ENCODE results near the gene TMEM134. TPM values are rescaled to one million over a fixed set of nuclear protein-coding genes. Genes with fewer than 3 reads are reported as not detected.

The TMEM134 gene

DNA sequence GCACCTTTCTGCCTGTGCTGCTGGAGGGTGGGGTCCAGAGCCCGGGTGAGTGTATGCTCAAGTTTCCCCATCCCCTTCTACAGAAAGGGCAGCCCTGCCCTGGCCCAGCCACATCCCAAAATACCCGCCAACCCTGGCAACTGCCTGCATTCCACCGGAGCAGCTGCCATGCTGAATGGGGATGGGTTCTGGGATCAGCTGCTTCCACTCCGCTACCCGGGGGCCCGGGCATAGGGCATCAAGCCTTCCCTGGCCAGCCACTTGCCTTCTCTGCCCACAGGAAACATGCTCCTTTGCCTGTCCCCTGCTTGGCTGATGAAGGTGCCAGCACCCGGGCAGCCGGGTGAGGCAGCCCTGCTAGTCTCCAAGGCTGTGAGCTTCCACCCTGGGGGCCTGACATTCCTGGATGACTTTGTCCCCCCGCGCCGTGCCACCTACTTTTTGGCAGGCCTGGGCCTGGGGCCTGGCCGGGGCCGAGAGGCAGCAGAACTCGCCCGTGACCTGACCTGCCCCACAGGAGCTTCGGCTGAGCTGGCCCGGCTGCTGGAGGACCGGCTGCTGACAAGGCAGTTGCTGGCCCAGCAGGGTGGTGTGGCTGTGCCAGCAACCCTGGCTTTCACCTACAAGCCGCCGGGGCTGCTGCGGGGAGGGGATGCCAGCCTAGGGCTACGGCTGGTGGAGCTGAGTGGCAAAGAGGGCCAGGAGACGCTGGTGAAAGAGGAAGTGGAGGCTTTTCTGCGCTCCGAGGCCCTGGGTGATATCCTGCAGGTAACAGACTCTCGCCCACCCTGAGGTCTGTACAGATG lies 50.4 kb downstream of the TMEM134 start:
- Histone ChIP-seq H3K9me3 (replicated peaks; ENCODE audit: low read length) (no peaks in the 10 kb centered on the region), H3K4me1 (ENCODE audit: control insufficient read depth, insufficient read depth, low read length) (peaks cover 42% of the 10 kb centered on the region), H3K4me2 (ENCODE audit: low read length) (peak overlapping the region; percentile 24), H3K27me3 (ENCODE audit: control insufficient read depth, insufficient read depth, low read length) (no peaks in the 10 kb centered on the region), H3K4me3 (ENCODE audit: low read length) (no peak overlapping the region), H3K9ac (ENCODE audit: low read depth, low read length) (no peak overlapping the region), H3K36me3 (ENCODE audit: insufficient read depth, low read length) (no peaks in the 10 kb centered on the region)

DNA sequence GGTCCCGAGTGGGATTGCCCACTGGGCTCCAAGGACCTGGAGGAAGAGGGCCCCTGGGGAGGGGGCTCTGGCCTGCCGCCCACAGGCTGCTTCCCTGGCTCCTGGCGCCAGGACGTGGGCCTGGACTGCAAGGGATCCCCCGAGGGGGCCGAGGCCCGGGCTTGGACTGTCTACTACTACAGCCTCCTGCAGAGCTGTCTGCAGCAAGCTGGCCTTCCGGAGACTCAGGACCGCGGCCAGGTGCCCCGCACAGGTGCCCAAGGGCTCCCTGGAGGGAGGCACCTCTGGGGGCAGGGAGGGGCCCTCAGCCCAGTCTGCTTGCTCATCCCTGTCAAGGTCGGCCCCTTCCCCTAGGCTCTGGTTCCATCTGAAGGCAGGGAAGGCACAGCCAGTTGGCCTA lies 51.6 kb downstream of the TMEM134 start:
- Histone ChIP-seq H3K27me3 (ENCODE audit: control insufficient read depth, insufficient read depth, low read length) (peaks cover 3% of the 10 kb centered on the region), H3K4me2 (ENCODE audit: low read length) (no peak overlapping the region), H3K4me1 (ENCODE audit: control insufficient read depth, insufficient read depth, low read length) (peaks cover 42% of the 10 kb centered on the region), H3K9ac (ENCODE audit: low read depth, low read length) (no peak overlapping the region), H3K36me3 (ENCODE audit: insufficient read depth, low read length) (no peaks in the 10 kb centered on the region), H3K4me3 (ENCODE audit: low read length) (no peak overlapping the region), H3K9me3 (replicated peaks; ENCODE audit: low read length) (no peaks in the 10 kb centered on the region)

DNA sequence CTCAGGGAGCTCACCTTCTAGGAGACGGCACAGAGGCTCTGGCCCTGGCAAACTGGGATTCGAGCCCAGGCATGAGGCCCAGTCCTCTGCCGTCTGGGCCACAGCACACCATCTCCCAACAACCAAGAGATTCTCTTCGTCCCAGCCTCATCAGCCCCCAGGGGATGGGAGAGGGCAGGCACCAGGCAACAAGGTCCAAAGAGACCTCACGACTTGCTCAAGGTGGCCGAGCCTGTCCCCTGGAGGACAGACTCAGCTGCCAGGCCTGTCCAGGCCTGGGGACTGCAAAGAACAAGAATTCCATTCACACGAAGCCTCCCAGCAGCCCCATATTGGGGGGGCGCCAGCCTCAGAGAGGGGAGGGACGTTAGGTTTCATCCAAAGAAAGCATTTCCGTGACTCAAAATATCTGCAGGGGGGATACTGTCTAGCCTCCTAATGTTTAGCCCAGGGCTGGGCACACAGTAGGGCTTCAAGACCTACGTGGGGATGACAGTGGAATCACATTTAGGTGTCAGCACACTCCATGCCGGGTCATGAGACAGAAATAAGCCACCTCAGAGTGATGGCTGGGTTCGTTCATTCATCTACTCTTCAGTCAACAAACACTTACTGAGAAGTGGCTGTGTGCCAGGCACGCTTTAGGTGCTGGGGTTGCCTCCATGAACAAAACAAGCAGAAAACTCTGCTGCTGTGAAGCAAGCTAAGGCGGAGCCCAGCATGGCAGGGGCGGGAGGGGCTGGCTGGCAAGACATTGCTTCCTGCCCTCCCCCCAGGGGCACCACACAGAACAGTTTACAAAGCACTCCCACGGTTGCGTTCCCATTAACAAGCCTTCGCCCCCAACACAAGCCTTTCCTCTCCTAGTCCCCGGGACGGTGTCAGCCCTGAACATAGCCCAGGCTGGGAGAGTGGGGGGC lies 52.4 kb downstream of the TMEM134 start:
- H3K36me3 ChIP-seq (ENCODE audit: insufficient read depth, low read length), result no peaks in the 10 kb centered on the region
- no peak overlapping the region for H3K9ac ChIP-seq (ENCODE audit: low read depth, low read length)
- no peaks in the 10 kb centered on the region for H3K9me3 ChIP-seq (replicated peaks; ENCODE audit: low read length)
- peaks cover 10% of the 10 kb centered on the region for H3K27me3 ChIP-seq (ENCODE audit: control insufficient read depth, insufficient read depth, low read length)
- H3K4me3 ChIP-seq (ENCODE audit: low read length), result no peak overlapping the region
- no peak overlapping the region for H3K4me2 ChIP-seq (ENCODE audit: low read length)
- H3K4me1 ChIP-seq (ENCODE audit: control insufficient read depth, insufficient read depth, low read length), result peaks cover 42% of the 10 kb centered on the region

DNA sequence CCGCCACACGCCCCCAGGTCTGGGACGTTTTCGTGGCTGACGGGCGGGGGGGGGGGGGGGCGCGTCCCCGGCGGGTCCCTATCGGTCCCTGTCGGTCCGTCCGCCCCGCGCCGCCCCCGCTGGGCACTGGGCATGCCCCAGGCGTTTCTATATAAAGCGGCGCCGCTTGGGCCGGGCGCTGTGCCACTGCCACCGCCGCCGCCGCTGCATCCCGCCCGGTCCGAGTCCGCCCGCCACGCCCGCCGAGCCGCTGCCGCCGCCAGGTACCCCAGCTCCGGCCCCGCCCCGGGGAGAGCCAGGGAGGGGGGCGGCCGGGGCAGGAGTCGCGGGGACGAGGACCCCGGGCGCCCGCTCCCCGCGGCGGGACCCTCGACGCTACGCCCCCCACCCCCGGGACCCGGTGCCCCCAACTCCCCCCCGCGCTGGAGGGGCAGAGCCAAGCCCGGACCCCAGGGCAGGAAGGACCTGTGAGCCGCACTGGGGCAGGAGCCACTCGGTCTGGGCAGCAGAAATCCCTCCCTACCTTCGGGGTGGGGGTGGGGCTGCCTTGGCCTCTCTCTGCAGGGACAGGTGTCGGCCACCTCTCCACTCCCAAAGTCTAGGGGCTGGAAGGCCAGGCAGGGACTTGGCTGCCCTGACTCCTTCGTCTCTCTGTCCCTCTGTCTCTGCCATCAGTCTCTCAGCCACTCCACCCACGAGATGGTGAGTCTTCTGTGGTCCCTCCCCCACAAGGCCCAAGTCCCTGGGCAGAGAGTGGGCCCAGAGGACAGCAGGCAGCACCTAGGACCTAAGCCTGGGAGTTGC lies 53.3 kb downstream of the TMEM134 start, which contains the start of gene CARNS1:
TSS of gene CARNS1 (plus strand) at position 178 of the 804 bp plus-strand sequence. CDS start at position 700, 522 bp downstream.
- Histone ChIP-seq H3K36me3 (ENCODE audit: insufficient read depth, low read length) (no peaks in the 10 kb centered on the region), H3K9ac (ENCODE audit: low read depth, low read length) (no peak within 1 kb of the TSS), H3K4me1 (ENCODE audit: control insufficient read depth, insufficient read depth, low read length) (peaks cover 40% of the 10 kb centered on the region), H3K4me2 (ENCODE audit: low read length) (peak within 1 kb of the TSS; percentile 72), H3K27me3 (ENCODE audit: control insufficient read depth, insufficient read depth, low read length) (peaks cover 20% of the 10 kb centered on the region), H3K4me3 (ENCODE audit: low read length) (peak within 1 kb of the TSS; percentile 42), H3K9me3 (replicated peaks; ENCODE audit: low read length) (no peaks in the 10 kb centered on the region)

DNA sequence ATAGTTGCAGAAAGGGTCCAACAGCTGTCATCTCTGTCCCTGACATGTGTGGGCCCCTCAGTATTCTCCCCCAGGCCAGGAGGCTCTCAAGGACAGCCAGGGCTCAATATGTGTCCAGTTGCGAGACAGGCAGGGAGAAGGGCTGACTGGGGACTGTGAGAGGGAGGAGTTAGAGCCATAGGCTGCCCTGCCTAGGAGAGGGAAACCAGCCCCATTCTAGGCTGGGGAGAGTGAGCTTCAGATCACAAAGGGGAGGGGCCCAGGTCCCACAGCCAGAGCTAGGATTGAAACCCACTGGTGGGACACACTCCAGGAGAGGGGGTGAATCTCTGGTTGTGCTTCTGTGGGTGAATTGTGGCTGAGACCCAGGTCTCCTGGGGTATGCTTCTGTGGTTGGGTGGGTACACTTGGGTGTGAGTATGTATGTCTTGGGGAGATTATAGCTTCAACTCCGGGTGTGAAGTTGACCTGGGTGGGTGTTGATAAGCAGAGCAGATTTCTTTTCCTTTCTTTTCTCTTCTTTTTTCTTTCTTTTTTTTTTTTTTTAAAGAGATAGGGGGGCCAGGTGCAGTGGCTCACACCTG lies 55.7 kb downstream of the TMEM134 start:
- Histone ChIP-seq H3K9me3 (replicated peaks; ENCODE audit: low read length) (no peaks in the 10 kb centered on the region), H3K4me1 (ENCODE audit: control insufficient read depth, insufficient read depth, low read length) (peaks cover 24% of the 10 kb centered on the region), H3K4me2 (ENCODE audit: low read length) (no peak overlapping the region), H3K4me3 (ENCODE audit: low read length) (no peak overlapping the region), H3K27me3 (ENCODE audit: control insufficient read depth, insufficient read depth, low read length) (peaks cover 43% of the 10 kb centered on the region), H3K36me3 (ENCODE audit: insufficient read depth, low read length) (no peaks in the 10 kb centered on the region), H3K9ac (ENCODE audit: low read depth, low read length) (no peak overlapping the region)

DNA sequence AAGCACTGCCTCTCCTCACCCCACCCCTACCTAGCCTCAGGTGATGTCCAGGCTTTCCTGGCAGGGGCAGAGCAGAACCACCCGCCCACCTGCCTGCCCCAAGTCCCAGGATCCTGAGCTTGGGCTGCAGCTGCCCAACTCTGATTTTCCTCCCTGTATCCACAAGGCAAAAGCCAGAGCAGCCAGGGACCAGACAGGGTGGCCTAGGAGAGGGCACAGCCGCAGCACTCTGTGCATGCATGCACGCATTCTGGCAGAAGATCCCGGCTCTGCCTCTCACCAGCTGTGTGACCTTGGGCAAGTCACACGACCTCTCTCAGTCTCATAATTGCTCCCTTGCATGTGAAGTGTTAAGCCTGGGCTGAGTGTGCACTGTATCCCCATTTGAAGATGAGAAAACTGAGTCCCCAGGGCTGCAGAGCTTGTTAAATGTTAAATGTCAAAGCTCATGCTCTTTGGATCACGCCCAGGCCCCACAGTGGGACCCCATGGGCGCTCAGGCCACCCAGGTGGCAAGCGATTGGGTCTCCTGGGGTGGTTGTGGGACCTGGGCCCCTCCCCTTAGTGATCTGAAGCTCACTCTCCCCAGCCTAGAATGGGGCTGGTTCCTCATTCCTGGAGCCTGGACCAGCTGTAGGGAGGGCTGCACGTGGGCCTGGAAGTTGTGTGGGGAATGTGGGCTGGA lies 56.4 kb downstream of the TMEM134 start:
- Histone ChIP-seq H3K9me3 (replicated peaks; ENCODE audit: low read length) (no peaks in the 10 kb centered on the region), H3K36me3 (ENCODE audit: insufficient read depth, low read length) (no peaks in the 10 kb centered on the region), H3K4me3 (ENCODE audit: low read length) (no peak overlapping the region), H3K4me2 (ENCODE audit: low read length) (no peak overlapping the region), H3K4me1 (ENCODE audit: control insufficient read depth, insufficient read depth, low read length) (peaks cover 20% of the 10 kb centered on the region), H3K27me3 (ENCODE audit: control insufficient read depth, insufficient read depth, low read length) (peaks cover 50% of the 10 kb centered on the region), H3K9ac (ENCODE audit: low read depth, low read length) (no peak overlapping the region)

DNA sequence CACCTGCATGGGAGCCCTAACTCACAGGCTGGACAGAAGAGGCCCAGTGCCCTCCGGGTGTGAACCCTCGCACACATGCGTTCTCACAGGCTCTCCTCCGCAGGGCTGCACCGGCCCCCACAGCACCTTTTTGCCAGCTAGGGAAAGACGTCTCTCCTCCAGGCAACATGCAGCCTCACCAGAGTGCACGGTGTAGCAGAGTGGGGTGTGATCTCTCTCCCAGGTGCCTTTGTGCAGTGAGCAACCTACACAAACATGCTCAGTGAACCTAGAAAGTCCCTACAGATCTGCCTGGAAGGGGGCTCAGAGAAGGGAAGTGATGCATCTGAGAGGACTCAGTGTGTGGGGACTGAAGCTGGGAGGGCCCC lies 57.3 kb downstream of the TMEM134 start:
- Histone ChIP-seq H3K4me1 (ENCODE audit: control insufficient read depth, insufficient read depth, low read length) (peaks cover 14% of the 10 kb centered on the region), H3K9me3 (replicated peaks; ENCODE audit: low read length) (no peaks in the 10 kb centered on the region), H3K9ac (ENCODE audit: low read depth, low read length) (no peak overlapping the region), H3K4me2 (ENCODE audit: low read length) (no peak overlapping the region), H3K27me3 (ENCODE audit: control insufficient read depth, insufficient read depth, low read length) (peaks cover 54% of the 10 kb centered on the region), H3K4me3 (ENCODE audit: low read length) (no peak overlapping the region), H3K36me3 (ENCODE audit: insufficient read depth, low read length) (no peaks in the 10 kb centered on the region)

Small RNA genes within 50 kb of the gene (small RNA-seq; reads per million reads assigned to genes)
- not detected for gene MIR6752
